ENCODE data around the gene MCL1.
"Not testable (repeated sequence)": the region's sequence is repeated elsewhere in the genome, so short reads cannot be mapped to it uniquely, and the experiment has no call there.

The MCL1 gene

DNA sequence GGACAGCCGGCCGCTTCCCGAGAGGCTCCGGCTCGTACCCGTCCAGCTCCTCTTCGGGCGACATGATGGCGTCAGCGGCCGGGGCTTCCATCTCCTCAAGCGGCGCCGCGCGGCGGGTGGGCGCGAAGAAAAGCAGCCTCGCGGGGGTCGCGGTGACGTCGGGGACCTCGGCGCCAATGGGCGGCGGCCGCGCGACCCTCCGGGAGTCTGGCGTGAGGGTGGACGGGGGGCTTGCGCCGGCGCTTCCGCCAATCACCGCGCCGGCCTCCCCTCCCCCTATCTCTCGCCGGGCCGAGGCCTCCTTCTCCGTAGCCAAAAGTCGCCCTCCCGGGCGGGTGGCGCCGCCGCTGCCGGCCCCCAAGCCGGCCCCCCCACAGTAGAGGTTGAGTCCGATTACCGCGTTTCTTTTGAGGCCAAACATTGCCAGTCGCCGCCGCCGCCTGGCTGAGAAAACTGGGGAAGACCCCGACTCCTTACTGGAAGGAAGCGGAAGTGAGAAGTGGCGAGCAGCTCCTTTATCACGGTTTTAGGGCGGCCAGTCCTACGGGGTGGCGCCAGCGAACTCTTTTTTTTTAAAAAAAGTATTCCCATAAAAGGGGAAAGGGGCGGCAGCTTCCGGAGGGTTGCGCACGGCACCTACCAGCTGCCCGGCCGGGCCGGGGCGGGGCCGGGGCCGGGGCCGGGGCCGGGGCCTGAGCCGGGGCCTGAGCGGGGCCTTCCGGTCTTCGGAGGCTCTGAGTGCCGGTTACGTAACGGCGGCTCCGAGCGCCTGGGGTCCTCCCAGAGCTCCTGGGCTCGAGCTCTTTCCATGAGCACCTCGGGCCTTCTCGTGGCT lies at the start of gene MCL1:
MCL1 (minus strand) TSS at position 501 of the 835 bp plus-strand sequence; CDS start at position 421, 80 bp downstream.
- FAIRE-seq, result no peak

DNA sequence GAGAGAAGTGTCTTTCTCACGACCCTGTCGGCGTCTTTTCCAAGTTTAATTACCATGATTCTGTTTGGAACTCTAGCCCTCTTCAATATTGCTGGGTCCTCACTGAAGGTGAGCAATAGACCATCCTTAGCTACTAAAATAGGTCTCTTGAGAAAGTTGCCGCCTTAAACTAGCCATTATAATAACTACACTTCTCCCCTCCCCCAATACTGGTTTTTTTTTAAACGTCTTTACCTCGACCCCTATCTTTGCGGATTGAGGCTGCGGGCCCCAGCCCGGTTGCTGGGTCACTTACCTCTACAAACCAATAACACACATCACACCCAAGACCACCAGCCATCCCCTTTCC lies 49.3 kb upstream of the MCL1 start:
- FAIRE-seq, result no peak

DNA sequence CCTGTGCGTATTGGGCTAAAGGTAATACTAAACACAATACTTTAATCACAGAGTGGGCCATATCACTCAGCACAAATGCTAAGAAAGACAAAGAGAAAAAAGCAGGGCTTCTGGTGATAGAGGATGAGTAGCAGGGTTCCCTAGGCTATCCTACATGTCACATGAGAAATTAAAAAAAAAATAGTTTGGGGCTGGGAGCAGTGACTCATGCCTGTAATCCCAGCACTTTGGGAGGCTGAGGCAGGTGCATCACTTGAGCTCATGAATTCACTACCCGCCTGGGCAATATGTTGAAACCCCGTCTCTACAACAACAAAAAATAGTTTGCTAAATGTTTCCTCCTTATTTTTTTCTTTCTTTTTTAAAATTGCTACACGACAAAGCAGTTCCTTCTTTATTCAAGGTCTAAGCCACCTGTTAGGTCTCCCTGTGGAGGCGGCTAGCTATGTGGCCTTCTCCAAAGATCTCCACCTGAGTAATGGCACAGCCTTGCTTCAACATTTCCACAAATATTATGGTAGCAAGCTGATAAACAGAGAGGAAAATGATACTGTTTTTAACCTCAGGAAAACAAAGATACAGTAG lies 48.5 kb upstream of the MCL1 start:
- no peak for FAIRE-seq

DNA sequence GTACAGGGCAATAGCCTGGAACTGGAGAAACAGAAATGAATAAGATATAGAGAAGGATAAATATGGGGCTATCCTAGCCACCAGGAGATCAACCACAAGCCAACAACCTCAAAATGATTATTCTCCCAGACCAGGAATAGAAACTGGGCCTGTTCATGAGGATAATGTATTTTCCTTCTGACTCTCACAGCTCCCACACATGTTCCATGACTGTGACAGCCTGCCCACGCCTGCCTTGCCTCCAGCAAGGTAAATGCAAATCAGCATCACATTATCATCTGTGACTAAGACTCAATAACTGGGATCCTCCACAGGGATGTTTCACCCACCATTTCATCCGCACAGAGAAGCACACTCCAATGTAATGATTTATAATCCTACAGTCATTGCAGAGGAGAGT lies 46.7 kb upstream of the MCL1 start:
- no peak for FAIRE-seq

DNA sequence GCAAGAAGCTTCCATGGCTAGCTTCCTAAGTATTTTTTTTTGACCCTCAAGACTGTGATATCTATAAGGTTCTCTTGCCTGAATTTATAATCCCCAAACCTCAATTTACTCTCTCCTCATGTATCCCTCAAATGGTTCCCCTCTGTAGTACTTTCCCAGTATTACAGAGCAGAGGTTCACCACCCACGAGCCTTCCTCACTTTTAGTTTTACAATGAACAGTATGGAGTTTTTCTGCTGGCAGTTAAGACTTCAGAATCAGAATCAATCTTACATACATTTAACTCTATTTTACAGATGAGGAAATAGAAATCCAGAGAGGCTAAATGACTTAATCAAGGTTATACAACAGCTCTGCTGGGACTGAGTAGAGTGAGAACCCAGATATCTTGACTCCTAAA lies 45.1 kb upstream of the MCL1 start:
- not testable (repeated sequence) for FAIRE-seq

DNA sequence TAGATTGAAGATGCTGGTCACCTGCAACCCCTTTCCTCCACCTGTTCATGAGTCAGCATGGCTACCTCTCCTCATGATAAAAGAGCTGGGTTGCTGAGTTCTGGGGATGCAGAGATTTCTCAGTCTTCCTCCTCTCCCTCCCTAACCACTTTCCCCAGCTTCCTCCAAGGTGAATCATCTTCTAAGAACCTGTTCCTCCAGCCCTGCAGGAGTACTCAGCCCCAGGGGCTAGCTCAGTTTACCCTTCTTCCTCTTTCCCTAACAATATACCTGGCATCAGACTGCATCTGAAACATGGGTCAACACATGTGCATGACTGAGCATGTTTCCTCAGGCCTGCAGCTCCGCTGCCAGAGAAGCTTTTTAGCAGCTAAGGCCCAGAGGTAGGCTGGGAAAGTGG lies 44.7 kb upstream of the MCL1 start:
- FAIRE-seq, result not testable (repeated sequence)

DNA sequence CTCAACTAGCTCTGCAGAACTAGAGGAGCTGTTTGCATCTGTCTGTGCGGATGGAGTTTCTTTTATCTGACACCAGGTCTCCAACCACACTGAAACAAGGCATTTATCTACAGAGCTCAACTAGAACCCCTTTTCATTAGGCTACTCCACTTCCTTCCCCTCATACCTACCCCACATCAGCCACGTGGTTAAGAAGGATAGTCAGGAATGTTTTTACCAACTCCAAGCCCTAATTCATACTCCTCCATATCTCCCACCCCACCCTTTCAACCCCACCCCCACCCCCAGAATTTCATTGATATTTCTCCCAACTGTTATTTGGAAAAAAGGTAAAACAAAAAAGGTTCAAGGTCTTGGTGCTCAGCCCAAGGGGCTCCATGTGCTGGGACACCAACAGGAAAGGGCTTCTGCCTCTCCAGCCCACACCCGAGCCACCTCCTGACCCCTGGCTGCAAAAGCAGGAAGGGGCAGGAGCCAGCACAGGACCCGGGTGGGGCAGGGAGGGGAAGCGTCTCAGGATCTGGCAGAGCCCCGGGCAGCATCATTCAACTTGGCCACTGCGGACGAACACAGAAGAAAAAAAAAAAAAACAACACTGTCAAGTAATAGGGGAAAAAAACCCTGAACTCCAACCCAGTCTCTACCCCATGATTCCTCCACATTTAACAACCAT lies 43.0 kb upstream of the MCL1 start:
- FAIRE-seq, result no peak

DNA sequence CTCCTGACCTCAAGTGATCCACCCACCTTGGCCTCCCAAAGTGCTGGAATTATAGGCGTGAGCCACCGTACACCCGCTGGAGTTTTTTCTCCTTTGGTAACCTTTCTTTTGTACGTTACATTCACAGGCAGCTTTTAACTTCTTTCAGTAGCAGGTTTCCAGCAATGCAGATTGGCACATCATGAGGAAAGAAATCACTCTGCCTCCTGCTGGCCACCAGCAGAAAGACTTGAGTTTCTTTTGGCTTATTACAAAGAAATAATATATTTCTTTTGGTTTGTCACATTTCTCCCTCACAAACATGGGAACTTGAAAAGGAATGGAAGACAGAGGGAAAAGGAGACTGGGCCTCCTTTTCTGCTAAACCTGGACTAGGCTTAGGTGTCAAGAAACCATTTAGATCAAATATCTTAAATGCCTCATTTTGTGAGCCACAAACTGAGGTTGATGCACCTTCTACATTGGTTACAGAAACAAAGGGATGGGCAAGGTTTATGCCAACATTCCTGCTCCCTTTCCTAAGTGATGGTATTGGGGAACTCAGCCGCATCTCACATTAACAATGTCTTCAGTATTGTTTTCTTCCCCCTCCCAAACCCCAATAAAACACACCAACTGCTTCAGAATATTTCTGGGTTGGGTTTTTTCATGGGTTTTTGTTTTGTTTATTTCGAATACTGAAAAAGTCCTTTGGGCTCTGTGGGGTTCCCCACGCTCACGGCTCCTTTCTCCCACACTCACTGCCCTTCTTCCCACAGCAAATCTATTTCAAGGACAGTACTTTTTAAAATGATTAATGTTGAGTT lies 42.3 kb upstream of the MCL1 start:
- FAIRE-seq, result peak; percentile 31

DNA sequence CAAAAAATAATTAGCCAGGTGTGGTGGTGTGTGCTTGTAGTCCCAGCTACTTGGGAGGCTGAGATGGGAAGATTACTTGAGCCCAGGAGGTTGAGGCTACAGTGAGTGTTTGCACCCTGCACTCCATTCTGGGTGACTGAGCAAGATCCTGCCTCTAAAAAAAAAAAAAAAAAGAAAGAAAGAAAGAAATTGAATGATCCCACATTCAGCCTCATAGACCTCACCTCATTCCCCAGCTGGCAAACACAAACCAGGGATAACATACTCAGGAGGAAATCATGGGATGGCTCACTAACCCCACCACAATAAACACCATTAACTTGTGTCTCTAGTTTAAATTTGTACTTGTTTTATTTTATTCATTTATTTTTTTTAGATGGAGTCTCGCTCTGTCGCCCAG lies 41.5 kb upstream of the MCL1 start:
- FAIRE-seq, result no peak

DNA sequence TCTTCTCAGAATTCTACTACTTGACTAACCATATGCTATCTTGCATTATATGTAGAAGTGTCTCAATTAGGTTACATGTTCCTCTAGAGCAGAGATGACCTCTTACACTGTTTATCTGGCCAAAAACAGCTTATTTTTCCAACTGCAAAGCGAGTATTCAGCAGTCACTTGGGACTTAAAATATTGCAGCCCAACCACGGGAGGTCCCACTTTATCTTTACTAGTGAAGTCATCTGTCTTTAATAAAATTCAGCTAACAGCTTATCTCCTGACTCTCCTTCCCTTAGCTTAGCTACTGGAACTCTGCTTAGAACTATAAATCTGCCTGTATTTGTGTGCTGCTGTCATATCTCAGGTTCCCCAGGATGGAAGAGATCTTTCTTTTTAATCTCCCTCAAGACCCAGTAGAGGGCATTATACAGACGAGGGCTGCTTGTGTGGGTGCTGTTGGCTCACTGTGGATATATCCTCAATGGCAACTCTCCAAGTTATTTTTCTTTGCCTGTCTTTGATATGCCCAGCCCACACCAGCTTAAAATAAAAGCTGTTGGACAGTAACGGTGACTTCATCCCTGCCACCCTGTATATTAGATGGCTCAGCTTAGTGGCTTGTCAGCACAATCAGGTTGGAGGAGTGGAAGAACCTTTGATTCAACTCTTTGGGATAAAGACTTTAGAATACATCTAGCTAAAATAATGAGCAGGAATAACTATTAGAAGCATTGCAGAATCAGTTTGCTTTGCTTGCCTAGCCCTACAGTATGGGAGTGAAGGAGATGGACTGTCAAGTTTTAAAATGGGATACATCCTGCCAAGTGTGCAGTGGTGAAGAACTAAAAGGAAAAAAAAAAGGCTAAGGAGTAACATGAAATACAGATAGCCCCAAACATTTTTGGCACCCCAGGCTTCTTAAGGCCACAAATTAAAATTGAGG lies 40.4 kb upstream of the MCL1 start:
- FAIRE-seq, result no peak

DNA sequence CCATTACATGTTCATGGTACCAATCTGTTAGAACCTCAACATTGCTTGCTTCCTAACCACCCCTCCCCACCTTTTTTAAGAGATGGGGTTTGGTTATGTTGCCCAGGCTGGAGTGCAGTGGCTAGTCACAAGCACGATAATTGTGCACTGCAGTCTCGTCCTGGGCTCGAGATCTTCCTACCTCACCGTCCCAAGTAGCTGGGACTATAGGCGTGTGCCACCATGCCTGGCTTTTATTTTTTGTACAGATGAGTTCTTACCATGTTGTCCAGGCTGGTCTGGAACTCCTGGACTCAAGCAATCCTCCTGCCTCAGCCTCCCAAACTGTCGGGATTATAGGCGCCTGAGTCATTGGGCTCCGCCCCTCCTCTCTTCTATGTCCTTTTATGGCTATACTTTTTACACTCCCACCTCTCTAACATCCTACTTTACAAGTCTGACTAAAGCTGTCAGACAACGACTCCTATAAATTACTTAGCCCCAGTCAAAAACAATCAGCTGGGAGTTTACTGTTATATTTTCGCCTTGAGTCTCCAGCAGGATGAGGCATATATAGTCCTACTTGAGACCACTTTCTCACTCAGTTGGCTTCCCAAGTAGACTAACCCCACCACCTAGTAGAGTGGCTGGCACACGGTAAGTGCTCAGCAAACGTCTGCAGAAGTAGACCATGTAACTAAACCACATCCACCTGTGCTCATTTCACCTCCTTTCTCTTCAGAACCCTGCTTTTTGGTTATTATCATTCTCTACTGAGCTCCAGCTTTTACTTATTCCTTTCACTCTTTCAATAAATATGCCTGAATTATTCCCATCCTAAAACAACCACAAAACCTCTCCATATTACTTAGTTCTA lies 36.2 kb upstream of the MCL1 start:
- FAIRE-seq, result no peak

DNA sequence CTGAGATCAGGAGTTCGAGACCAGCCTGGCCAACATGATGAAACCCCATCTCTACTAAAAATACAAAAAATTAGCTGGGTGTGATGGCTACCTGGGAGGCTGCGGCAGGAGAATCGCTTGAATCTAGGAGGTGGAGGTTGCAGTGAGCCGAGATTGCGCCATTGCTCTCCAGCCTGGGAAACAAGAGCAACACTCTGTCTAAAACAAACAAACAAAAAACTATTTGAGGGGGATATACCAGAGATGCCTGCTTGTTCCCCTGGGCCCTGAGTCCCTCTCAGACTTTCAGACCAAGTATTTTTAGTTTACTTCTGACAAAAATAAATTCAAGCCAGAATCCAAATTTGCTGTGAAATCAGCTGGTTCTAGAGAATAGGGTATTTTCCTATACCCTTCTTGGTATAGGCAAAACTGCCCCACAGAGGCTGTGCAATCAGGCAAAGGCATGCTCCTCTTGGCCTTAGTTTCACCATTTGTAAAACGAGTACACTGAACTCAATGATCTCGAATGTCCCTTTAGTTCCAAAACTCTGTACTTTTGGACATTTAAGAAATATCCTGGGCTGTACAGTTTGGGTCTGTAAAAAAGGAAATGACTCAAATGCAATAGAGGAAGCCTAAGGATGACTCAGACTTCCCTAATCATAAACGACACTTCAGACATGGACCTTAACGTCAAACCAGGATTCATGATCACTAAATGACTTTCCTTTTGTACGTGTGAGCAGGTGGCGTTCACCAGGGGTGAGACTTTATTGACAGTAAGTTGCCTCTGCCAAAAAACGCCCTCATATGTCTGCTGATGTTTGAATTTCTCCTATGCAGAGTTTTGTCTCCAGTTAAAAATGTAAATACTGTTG lies 33.9 kb upstream of the MCL1 start:
- FAIRE-seq, result no peak

DNA sequence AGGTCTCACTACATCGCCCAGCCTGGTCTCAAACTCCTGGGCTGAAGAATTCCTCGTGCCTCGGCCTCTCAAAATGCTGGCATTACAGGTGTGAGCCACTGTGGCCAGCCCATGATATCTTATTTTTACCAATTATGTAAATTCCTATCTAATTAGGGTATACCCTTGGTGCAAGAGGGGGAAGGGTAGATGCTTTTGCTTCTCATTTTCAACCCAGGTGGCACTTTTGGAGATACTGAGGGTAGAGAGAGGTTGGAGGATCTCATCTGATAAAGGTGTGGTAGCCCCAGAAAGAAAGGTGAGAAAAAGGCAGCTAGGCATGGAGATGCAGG lies 32.6 kb upstream of the MCL1 start:
- no peak for FAIRE-seq

DNA sequence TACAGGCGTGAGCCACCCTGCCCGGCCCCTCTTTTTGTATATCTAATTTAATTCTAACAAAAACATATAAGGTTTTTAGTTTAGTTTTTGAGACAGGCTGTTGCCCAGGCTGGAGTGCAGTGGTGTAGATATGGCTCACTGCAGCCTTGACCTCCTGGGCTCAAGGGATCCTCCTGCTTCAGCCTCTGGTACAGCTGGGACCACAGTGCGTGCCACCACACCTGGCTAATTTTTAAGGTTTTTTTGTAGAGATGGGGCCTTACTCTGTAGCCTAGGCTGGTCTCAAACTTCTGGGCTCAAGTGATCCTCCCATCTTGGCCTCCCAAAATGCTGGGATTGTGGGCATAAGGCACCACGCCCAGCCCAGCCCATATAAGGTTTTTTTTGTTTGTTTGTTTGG lies 31.2 kb upstream of the MCL1 start:
- no peak for FAIRE-seq

DNA sequence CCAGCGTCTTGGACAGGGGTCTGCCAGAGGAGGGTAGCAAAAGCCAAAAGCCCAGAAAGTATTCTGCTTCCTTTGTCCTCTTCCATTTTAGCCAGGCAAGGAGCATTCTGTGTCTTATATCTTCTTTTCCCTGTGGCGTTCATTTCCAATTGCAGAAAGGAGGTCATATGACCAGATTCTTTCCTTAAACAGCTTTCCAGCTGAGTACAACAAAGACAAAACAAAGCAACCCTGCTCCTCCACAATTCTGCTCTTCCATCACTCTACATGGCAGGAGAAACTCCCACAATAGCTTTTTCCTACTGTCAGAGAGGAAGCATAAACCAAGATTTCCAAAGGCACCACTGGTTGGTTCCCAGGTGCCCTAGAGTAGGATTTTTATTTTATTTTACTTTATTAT lies 30.3 kb upstream of the MCL1 start:
- no peak for FAIRE-seq

DNA sequence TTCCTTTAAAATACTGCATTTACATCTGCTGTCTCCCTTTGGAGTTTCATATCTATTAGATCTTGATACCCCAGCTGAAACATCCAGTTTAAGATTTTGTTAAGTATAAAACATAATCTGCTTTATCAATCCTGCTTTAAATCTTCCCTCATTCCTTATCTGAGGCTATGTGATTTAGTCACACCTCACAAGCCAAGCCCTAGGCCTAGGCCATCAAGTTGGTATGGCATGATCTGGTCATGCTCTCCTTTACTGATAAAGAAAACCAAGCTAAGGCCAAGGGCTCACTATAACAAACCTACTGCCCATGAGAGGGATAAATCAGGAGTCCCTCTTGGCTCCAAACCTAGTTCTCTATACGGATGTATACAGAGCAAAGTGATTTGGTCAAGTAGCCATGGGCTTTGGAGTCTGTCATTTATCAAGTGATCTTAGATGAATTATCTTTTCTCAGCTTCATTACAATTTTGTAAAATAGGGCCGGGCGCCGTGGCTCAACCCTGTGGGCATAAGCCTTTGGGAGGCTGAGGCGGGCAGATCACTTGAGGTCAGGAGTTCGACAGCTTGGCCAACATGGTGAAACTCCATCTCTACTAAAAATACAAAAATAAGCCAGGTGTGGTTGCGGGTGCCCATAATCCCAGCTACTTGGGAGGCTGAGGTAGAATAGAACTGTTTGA lies 27.2 kb upstream of the MCL1 start:
- no peak for FAIRE-seq

DNA sequence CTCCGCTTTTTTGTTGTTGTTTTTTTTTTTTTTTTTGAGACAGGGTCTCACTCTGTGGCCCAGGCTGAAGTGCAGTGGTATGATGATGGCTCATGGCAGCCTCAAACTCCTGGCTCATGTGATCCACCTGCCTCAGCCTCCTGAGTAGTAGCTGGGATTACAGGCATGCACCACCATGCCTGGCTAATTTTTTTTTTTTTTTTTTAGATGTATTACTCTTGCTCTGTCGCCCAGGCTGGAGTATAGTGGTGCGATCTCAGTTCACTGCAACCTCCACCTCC lies 26.0 kb upstream of the MCL1 start:
- not testable (repeated sequence) for FAIRE-seq

DNA sequence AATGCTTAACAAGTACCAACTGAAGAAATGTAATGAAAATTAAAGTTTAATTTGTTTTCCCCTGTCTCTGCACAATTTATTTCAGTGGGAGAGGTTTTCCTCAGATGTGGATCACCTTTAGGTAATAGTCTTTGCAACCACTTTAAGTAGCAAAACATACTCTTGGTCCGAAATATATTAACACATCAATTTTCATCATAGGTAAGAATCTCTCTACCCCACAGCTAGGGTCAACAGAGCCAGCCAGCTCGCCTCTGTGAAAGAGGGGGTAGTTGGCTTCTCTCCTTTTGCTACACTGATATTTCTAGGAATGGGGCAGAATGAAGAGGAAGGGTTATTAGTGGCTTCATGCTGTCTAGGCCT lies 24.8 kb upstream of the MCL1 start:
- no peak for FAIRE-seq

DNA sequence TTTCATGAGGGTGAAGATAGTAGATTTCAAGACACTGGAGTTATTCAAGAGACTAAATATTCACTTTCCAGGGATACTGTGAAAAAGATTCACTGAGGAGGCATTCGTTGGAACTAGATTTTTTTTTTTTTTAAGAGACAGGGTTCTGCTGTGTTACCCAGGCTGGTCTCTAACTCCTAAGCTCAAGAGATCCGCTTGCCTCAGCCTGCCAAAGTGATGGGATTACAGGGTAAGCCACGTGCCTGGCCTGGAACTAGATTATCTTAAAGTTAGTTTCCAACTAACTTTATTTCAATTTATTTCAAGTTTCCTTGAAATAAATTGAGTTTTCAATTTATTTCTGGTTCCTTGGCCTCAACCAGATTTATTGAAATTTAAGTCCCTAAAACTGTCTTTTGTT lies 24.3 kb upstream of the MCL1 start:
- no peak for FAIRE-seq

DNA sequence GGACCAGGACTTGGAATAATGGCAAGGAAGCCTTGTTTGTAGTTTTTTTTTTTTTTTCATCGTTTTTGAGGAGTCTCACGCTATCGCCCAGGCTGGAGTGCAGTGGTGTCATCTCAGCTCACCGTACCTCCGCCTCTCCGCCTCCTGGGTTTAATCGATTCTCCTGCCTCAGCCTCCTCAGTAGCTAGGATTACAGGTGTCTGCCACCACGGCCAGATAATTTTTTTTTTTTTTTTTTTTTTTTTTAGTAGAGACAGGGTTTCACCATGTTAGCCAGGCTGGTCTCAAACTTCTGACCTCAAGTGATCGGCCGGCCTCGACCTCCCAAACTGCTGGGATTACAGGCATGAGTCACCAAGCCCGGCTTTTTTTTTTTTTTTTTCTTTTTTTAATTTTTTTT lies 23.0 kb upstream of the MCL1 start:
- not testable (repeated sequence) for FAIRE-seq
